Keratinocyte (primary cell): ENCODE results near the gene TMEM233. TPM values are rescaled to one million over a fixed set of nuclear protein-coding genes. Genes with fewer than 3 reads are reported as not detected.

Source experiments
- DNase-seq: peaks from one replicate; pipeline ENCODE4 v3.0.0-alpha.2; 2011; ENCODE audit warnings: low read depth, missing footprints, low spot score
- FAIRE-seq: peaks from 2 replicates; lab custom pipeline; 2011; peaks lifted over from hg19 to GRCh38; lab: Jason Lieb, UNC
- H2AFZ ChIP-seq: 2 replicates; pipeline ENCODE4 v1.6.0; 2012; ENCODE audit warnings: low read length, control low read depth, inconsistent platforms; ENCODE audit not compliant: control insufficient read depth
- H3K27ac ChIP-seq: 2 replicates; pipeline ENCODE4 v1.5.1; 2011; ENCODE audit warnings: low read length; ENCODE audit not compliant: control insufficient read depth, insufficient read depth
- H3K27me3 ChIP-seq: 3 replicates; pipeline ENCODE4 v1.6.0; 2011; ENCODE audit warnings: low read length; ENCODE audit not compliant: control insufficient read depth, insufficient read depth; ENCODE audit errors: extremely low read depth
- H3K36me3 ChIP-seq, 2 experiments: 2 replicates in 1 of 2; 3 replicates in 1 of 2; pipeline ENCODE4 v1.5.1; 2011; ENCODE audit warnings: low read length in 2 of 2, mild to moderate bottlenecking in 1 of 2; ENCODE audit not compliant: control insufficient read depth in 2 of 2, insufficient read depth in 2 of 2; ENCODE audit errors: extremely low read depth in 1 of 2
- H3K4me1 ChIP-seq: 3 replicates; pipeline ENCODE4 v1.5.1; 2011; ENCODE audit warnings: low read length; ENCODE audit not compliant: control insufficient read depth, insufficient read depth; ENCODE audit errors: extremely low read depth
- H3K4me2 ChIP-seq: 3 replicates; pipeline ENCODE4 v1.6.0; 2011; ENCODE audit warnings: low read depth, low read length; ENCODE audit not compliant: control insufficient read depth, insufficient read depth; ENCODE audit errors: extremely low read depth
- H3K4me3 ChIP-seq, 3 experiments: fragments of 200-600 bp in 1 of 3; sonication (generic) in 1 of 3; 2 replicates in 2 of 3; 3 replicates in 1 of 3; pipeline ENCODE4 v1.5.1; 2011 to 2016; ENCODE audit warnings: low read length in 3 of 3, mild to moderate bottlenecking in 3 of 3, control low read depth in 2 of 3, inconsistent platforms in 1 of 3, low read depth in 1 of 3, mixed read lengths in 1 of 3, mixed run types in 1 of 3, moderate library complexity in 1 of 3; ENCODE audit not compliant: control insufficient read depth in 2 of 3, insufficient read depth in 2 of 3; ENCODE audit errors: extremely low read depth in 1 of 3
- H3K79me2 ChIP-seq: 2 replicates; pipeline ENCODE4 v1.6.0; 2012; ENCODE audit warnings: low read length; ENCODE audit not compliant: control insufficient read depth, insufficient read depth
- H3K9ac ChIP-seq: 3 replicates; pipeline ENCODE4 v1.6.0; 2011; ENCODE audit warnings: low read length; ENCODE audit not compliant: control insufficient read depth, insufficient read depth; ENCODE audit errors: extremely low read depth
- H3K9me1 ChIP-seq: 3 replicates; pipeline ENCODE4 v1.6.0; 2011; ENCODE audit warnings: low read length; ENCODE audit not compliant: control insufficient read depth, insufficient read depth; ENCODE audit errors: extremely low read depth
- H3K9me3 ChIP-seq: 2 replicates; pipeline ENCODE4 v1.5.1; 2012; ENCODE audit warnings: low read depth, low read length; ENCODE audit not compliant: control insufficient read depth
- H4K20me1 ChIP-seq: 3 replicates; pipeline ENCODE4 v1.6.0; 2011; ENCODE audit warnings: low read length; ENCODE audit not compliant: control insufficient read depth, insufficient read depth; ENCODE audit errors: extremely low read depth
- CTCF ChIP-seq, 3 experiments: IDR thresholded peaks in 1 of 3; conservative IDR thresholded peaks in 1 of 3; optimal IDR thresholded peaks in 1 of 3; 2 replicates in 2 of 3; 3 replicates in 1 of 3; pipeline versions ENCODE3 to v1.5.1; 2011; ENCODE audit warnings: low read length in 3 of 3, mild to moderate bottlenecking in 3 of 3, moderate library complexity in 2 of 3, control low read depth in 1 of 3, inconsistent platforms in 1 of 3; ENCODE audit not compliant: insufficient read depth in 2 of 3; ENCODE audit errors: extremely low read depth in 1 of 3
- EZH2 ChIP-seq: IDR thresholded peaks from one replicate; pipeline ENCODE4 v1.6.1; 2012; ENCODE audit warnings: inconsistent platforms, mild to moderate bottlenecking, low read length, moderate library complexity
- dilution Hi-C: fragments of 300-500 bp; cut with MboI; formaldehyde crosslinking; loops from one replicate; pipeline ENCODE4 v1.7.0; 2020; ENCODE audit warnings: low sequenced_read_pairs; ENCODE audit not compliant: extremely low pct_ligation_motif_present
- polyA plus RNA-seq, 5 experiments: library from polyadenylated mRNA; depleted of rRNA in 3 of 5; stranded (reverse) in 3 of 5; stranded (forward) in 1 of 5; unstranded in 1 of 5; fragments of >200 nt; gene quantifications; 1 replicate in 1 of 5; 2 replicates in 3 of 5; 3 replicates in 1 of 5; pipeline versions ENCODE4 v1.2.1 to v1.2.3, GENCODE V29; 2011 to 2012; ENCODE audit warnings: missing spikeins in 2 of 5, low read depth in 1 of 5, low replicate concordance in 1 of 5

The TMEM233 gene
- polyA plus RNA-seq, 1 donor (not counting 4 experiments of a cell fraction or from before 2014, with no cell fraction given), result not detected

GRCh38 chr12:119681728-119682638 lies 88.4 kb downstream of the TMEM233 start:
- no peaks in the 10 kb centered on the region for H3K4me1 ChIP-seq
- no peak for TF ChIP-seq EZH2
- TF ChIP-seq CTCF (optimal IDR thresholded peaks at IDR 0.05 in 1 of 3, IDR thresholded peaks at IDR 0.05 in 1 of 3, conservative IDR thresholded peaks at IDR 0.05 in 1 of 3; ENCODE audit: extremely low read depth in 1 of 3, insufficient read depth in 2 of 3, low read length in 3 of 3), result no peak
- H3K79me2 ChIP-seq, result no peaks in the 10 kb centered on the region
- no peak overlapping the region for H3K4me2 ChIP-seq
- no peak overlapping the region for H2AFZ ChIP-seq
- H3K36me3 ChIP-seq, result peaks cover 32 to 33% of the 10 kb centered on the region in 2 experiments
- no peaks in the 10 kb centered on the region for H3K9me1 ChIP-seq
- H3K9me3 ChIP-seq, result no peaks in the 10 kb centered on the region
- FAIRE-seq (no peak), DNase-seq (no peak)
- H3K4me3 ChIP-seq, result no peak overlapping the region
- dilution Hi-C loops, result no loop called here
- H3K9ac ChIP-seq, result no peak overlapping the region
- no peak overlapping the region for H3K27ac ChIP-seq
- no peaks in the 10 kb centered on the region for H3K27me3 ChIP-seq
- no peaks in the 10 kb centered on the region for H4K20me1 ChIP-seq

- Histone ChIP-seq H2AFZ (no peak overlapping the region), H3K27ac (no peak overlapping the region), H4K20me1 (no peaks in the 10 kb centered on the region), H3K36me3 (peaks cover 26 to 28% of the 10 kb centered on the region in 2 experiments), H3K9me3 (no peaks in the 10 kb centered on the region), H3K79me2 (no peaks in the 10 kb centered on the region), H3K4me2 (no peak overlapping the region), H3K4me1 (no peaks in the 10 kb centered on the region), H3K27me3 (no peaks in the 10 kb centered on the region), H3K9ac (no peak overlapping the region), H3K4me3 (no peak overlapping the region), H3K9me1 (no peaks in the 10 kb centered on the region)
- dilution Hi-C loops, result no loop called here
- FAIRE-seq (no peak), DNase-seq (no peak)
- TF ChIP-seq CTCF (optimal IDR thresholded peaks at IDR 0.05 in 1 of 3, IDR thresholded peaks at IDR 0.05 in 1 of 3, conservative IDR thresholded peaks at IDR 0.05 in 1 of 3; ENCODE audit: extremely low read depth in 1 of 3, insufficient read depth in 2 of 3, low read length in 3 of 3) (no peak), EZH2 (no peak)
Observed at GRCh38 chr12:119682639-119683252, 89.2 kb downstream of the TMEM233 start.
